A549 treated with Mapracorat at 1 μM for 4 hours (cell line): ENCODE data around the gene CIDEB. TPM values are rescaled to one million over a fixed set of nuclear protein-coding genes. Genes with fewer than 3 reads are reported as not detected.

Experiments used
- total RNA-seq: library from RNA; stranded (reverse); fragments of 200-300 nt; extraction: Qiagen RNA extraction; gene quantifications from 5 replicates; pipeline ENCODE4 v1.2.3, GENCODE V29; 2022

CIDEB gene, protein sequence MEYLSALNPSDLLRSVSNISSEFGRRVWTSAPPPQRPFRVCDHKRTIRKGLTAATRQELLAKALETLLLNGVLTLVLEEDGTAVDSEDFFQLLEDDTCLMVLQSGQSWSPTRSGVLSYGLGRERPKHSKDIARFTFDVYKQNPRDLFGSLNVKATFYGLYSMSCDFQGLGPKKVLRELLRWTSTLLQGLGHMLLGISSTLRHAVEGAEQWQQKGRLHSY
- total RNA-seq, result 0.08 to 0.24 TPM (median 0.17 TPM) in 5 replicates

GRCh38 chr14:24307575-24308341, at the start of gene CIDEB:
TSS of gene CIDEB (minus strand) at chr14:24307977. CDS start at chr14:24307858, 119 bp downstream.

GRCh38 chr14:24339284-24340151, 31.7 kb upstream of the CIDEB start, which contains the start of gene RIPK3:
TSS of gene RIPK3 (minus strand) at chr14:24339991. CDS start at chr14:24339826, 165 bp downstream.

GRCh38 chr14:24334431-24335291, 26.9 kb upstream of the CIDEB start, which contains the start of gene ADCY4:
TSS of gene ADCY4 (minus strand) at chr14:24335071. CDS start at chr14:24334652, 419 bp downstream.

GRCh38 chr14:24310646-24311604, 3.1 kb upstream of the CIDEB start, which contains the start of gene LTB4R:
TSS of gene LTB4R (plus strand) at chr14:24311502. CDS start at chr14:24315652, 4,150 bp downstream.

DNA sequence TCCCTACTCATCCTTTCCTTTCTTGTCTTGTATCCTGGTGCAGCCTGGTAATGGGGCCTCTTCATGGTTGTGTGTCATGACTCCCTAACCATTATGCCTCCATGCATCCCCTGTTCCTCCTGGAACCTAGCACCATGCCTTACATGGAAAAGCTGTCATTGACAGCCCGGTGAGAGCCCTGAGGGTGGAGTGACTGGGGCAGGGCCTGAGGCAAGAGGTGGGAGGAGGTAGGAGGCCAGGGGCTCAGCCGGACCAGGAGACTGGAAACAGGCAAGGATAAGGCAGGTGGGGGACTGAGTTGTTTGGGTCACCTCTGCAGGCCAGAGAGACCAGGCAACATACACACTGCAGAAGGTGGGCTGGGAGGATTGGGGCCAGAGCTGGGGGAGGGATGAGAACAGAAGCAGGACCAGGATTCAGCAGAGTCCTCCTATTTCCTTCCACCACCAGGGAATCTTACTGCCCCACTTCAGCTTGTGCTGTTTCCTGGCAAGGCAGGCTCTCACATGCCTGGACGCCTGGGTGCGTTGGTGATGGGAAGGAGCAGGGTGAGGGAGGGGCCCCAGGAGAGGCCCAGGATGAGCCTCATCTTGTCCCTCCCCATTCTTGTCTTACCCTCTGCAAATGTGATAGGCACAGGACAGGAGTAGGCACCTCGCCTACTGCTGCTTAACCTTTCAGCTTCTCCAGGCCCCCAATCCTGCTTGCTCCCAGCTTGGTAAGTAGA, 1.9 kb upstream of the CIDEB start, which contains the start of gene LTB4R2:
TSS of gene LTB4R2 (plus strand) at position 603 of the 727 bp plus-strand sequence. CDS start 525 bp downstream, outside the sequence.

GRCh38 chr14:24299255-24300191, 8.3 kb downstream of the CIDEB start, which contains the start of the genes DHRS1 and NOP9:
TSS of gene DHRS1 (minus strand) at chr14:24299780. CDS start at chr14:24299106, 674 bp downstream.
TSS of gene NOP9 (plus strand) at chr14:24299850. CDS start at chr14:24299955, 105 bp downstream.

DNA sequence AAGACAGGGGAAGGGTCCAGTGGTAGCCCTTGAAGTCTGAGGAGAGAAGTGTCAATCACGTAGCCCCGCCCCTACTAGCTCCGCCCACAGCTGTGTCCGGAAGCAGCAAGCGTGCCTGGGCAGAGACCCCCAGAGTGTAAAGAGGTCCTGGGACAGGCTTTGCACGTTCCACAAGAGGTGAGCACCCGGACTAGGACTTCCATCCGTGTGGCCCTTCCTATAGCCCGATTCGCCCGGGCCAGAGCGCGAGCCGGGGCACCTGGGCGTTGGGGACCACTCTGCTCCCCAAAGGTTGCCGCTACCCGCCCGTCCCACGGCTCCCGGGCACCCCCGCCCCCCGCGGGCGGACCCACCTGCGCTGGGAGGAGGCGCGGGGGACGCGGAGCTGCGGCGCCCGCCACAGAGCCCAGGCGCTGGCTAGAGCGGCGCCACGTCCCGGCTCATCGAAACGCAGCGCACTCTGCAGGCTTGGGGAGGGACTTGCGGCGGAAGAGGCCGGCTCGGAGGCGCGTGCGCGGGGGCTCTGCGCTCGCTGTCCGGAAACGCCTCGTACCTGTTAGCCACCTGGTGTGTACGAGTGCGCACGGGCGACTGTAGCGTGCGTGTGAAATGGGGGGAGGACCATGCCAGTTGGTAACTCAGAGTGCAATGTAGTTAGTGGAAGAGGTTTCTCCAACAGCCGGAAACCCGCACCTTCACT, 36.5 kb downstream of the CIDEB start, which contains the start of gene RABGGTA:
TSS of gene RABGGTA (minus strand) at position 464 of the 700 bp plus-strand sequence. CDS start 482 bp downstream, outside the sequence.

GRCh38 chr14:24262821-24263733, 44.7 kb downstream of the CIDEB start, which contains the start of gene TGM1:
TSS of gene TGM1 (minus strand) at chr14:24263177. CDS start at chr14:24262352, 825 bp downstream.

Other genes with a start within 250 kb of the CIDEB start
- not detected in 5 replicates for gene CPNE6, start 236.4 kb downstream of the CIDEB start, total RNA-seq
- gene PCK2, start 213.7 kb downstream of the CIDEB start, total RNA-seq, result 15.0 to 21.2 TPM (median 19.3 TPM) in 5 replicates
- gene DCAF11, start 193.2 kb downstream of the CIDEB start, total RNA-seq, result 20.8 to 22.4 TPM (median 21.9 TPM) in 5 replicates
- gene NRL, start 193.0 kb downstream of the CIDEB start, total RNA-seq, result 0.56 to 1.1 TPM (median 0.84 TPM) in 5 replicates
- gene FITM1, start 177.3 kb downstream of the CIDEB start, total RNA-seq, result 0.13 to 0.19 TPM in 2 of 5 replicates, not detected in the others
- gene PSME1, start 171.8 kb downstream of the CIDEB start, total RNA-seq, result 159 to 187 TPM (median 162 TPM) in 5 replicates
- gene EMC9, start 166.4 kb downstream of the CIDEB start, total RNA-seq, result 45.7 to 62.3 TPM (median 60.1 TPM) in 5 replicates
- gene PSME2, start 161.4 kb downstream of the CIDEB start, total RNA-seq, result 151 to 185 TPM (median 159 TPM) in 5 replicates
- gene RNF31, start 160.5 kb downstream of the CIDEB start, total RNA-seq, result 19.9 to 35.1 TPM (median 34.3 TPM) in 5 replicates
- gene IRF9, start 146.7 kb downstream of the CIDEB start, total RNA-seq, result 16.8 to 21.0 TPM (median 17.7 TPM) in 5 replicates
- gene REC8, start 135.9 kb downstream of the CIDEB start, total RNA-seq, result 3.3 to 6.5 TPM (median 5.3 TPM) in 5 replicates
- 72.5 to 89.6 TPM (median 84.6 TPM) in 5 replicates for gene IPO4, start 119.2 kb downstream of the CIDEB start, total RNA-seq
- 58.4 to 64.8 TPM (median 63.8 TPM) in 5 replicates for gene TM9SF1, start 112.5 kb downstream of the CIDEB start, total RNA-seq
- gene TSSK4, start 102.3 kb downstream of the CIDEB start, total RNA-seq, result not detected in 5 replicates
- 75.9 to 98.1 TPM (median 81.6 TPM) in 5 replicates for gene CHMP4A, start 94.5 kb downstream of the CIDEB start, total RNA-seq
- 29.1 to 34.2 TPM (median 30.7 TPM) in 5 replicates for gene MDP1, start 91.9 kb downstream of the CIDEB start, total RNA-seq
- 450 to 490 TPM (median 458 TPM) in 5 replicates for gene NEDD8, start 75.6 kb downstream of the CIDEB start, total RNA-seq
- 54.1 to 66.3 TPM (median 57.2 TPM) in 5 replicates for gene GMPR2, start 75.0 kb downstream of the CIDEB start, total RNA-seq
- gene TINF2, start 65.4 kb downstream of the CIDEB start, total RNA-seq, result 34.4 to 39.3 TPM (median 36.4 TPM) in 5 replicates
- 0.89 to 1.9 TPM (median 1.4 TPM) in 5 replicates for gene TGM1, start 44.8 kb downstream of the CIDEB start, total RNA-seq
- gene RABGGTA, start 36.4 kb downstream of the CIDEB start, total RNA-seq, result 15.5 to 19.8 TPM (median 17.5 TPM) in 5 replicates
- 10.4 to 14.5 TPM (median 11.6 TPM) in 5 replicates for gene DHRS1, start 8.2 kb downstream of the CIDEB start, total RNA-seq
- 13.5 to 16.8 TPM (median 15.9 TPM) in 5 replicates for gene NOP9, start 8.1 kb downstream of the CIDEB start, total RNA-seq
- gene LTB4R2, start 2.2 kb upstream of the CIDEB start, total RNA-seq, result 2.1 to 5.7 TPM (median 4.5 TPM) in 5 replicates
- 4.4 to 7.8 TPM (median 5.9 TPM) in 5 replicates for gene LTB4R, start 3.5 kb upstream of the CIDEB start, total RNA-seq
- not detected in 5 replicates for gene ADCY4, start 27.1 kb upstream of the CIDEB start, total RNA-seq
- gene RIPK3, start 32.0 kb upstream of the CIDEB start, total RNA-seq, result not detected in 5 replicates
- gene NFATC4, start 60.2 kb upstream of the CIDEB start, total RNA-seq, result 0.16 to 0.42 TPM (median 0.18 TPM) in 5 replicates
- gene NYNRIN, start 91.0 kb upstream of the CIDEB start, total RNA-seq, result 0.23 to 0.36 TPM (median 0.29 TPM) in 5 replicates
- 0.77 to 1.2 TPM (median 1.1 TPM) in 5 replicates for gene CBLN3, start 121.7 kb upstream of the CIDEB start, total RNA-seq
- 21.5 to 27.2 TPM (median 26.8 TPM) in 5 replicates for gene KHNYN, start 122.0 kb upstream of the CIDEB start, total RNA-seq
- gene SDR39U1, start 134.8 kb upstream of the CIDEB start, total RNA-seq, result 42.7 to 53.0 TPM (median 45.8 TPM) in 5 replicates
- gene CMA1, start 200.3 kb upstream of the CIDEB start, total RNA-seq, result not detected in 5 replicates